ENCODE data around the gene N4BP2L1. TPM values are rescaled to one million over a fixed set of nuclear protein-coding genes. Genes with fewer than 3 reads are reported as not detected.

N4BP2L1 gene
- total and polyA plus RNA-seq, 2 of the 8 experiments (the other 6 are each of a cell fraction or from before 2014, with no cell fraction given): 1.3 to 3.1 TPM

DNA sequence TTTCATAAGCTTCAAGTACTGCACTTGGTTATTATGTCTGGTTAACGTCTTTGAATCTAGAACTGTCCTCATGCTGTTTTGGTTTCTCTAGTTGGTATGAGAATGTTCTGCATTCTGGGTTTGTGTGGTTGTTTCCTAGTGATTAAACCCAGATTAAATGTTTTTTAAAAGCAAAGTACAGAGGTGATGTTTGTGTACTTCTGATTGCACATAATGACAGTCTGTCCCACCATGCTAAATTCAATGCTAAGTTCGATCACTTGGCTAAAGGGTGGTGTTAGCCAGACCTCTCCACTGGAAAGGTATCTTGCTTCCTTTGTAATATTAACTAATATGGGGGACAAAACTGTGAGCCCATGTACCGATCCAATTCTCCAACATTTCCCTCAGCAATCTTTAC is 14.6 kb downstream of the N4BP2L1 start (continued):
- TF ChIP-seq JUN (IDR thresholded peaks at IDR 0.05; ENCODE audit: low read depth, low read length): no peak

Data from H1 (cell line).